Measurements from ENCODE around the gene ZNF217.
"Not testable (repeated sequence)": the region's sequence is repeated elsewhere in the genome, so short reads cannot be mapped to it uniquely, and the experiment has no call there.

The ZNF217 gene

DNA sequence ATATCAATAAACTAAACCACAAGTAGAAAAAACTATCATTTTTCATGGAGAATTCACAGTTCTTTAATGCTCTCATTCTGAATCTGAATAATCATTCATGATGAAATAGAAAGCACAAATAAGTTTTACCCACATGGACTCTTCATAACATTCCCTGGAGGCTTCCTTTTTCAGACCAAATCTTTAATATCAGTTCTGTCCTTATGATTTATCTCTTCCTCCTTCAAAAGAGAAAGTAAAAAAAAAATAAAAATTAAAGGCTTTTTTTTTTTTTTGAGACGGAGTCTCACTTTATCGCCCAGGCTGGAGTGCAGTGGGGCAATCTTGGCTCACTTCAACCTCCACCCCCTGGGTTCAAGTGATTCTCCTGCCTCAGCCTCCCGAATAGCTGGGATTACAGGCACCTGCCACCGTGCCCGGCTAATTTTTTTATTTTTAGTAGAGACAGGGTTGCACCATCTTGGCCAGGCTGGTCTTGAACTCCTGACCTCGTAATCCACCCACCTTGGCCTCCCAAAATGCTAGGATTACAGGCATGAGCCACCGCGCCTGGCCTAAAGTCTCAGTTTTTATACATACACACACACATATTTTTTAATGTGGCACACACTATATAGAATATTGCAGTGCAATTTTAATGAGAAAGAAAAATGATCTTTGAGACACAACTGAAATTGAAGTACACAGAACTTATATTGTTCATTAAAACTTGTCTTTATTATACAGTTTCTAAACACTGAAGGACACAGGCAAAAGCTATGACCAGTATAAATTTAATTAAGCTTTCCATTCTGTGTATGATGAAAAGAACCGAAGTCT lies 31.9 kb upstream of the ZNF217 start:
- Mint-ChIP-seq H3K36me3 (ENCODE audit: low read depth) (no peaks in the 10 kb centered on the region), H3K9me3 (no peaks in the 10 kb centered on the region), H3K27me3 (no peaks in the 10 kb centered on the region), H3K27ac (no peak overlapping the region), H3K4me1 (ENCODE audit: low read depth) (peaks cover 42% of the 10 kb centered on the region), H3K4me3 (no peak overlapping the region)

DNA sequence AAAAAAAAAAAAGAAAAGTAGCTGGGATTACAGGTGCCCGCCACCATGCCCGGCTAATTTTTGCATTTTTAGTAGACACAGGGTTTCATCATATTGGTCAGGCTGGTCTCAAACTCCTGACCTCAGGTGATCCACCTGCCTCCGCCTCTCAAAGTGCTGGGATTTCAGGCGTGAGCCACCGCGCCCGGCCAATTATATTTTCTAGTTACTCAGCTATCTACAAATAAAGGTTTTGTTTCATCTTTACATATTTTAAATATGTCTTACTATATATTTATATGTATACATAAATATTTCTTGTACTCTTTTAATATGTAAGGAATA lies 31.2 kb upstream of the ZNF217 start:
- H3K9me3 Mint-ChIP-seq; H3K27ac Mint-ChIP-seq; H3K27me3 Mint-ChIP-seq; H3K4me3 Mint-ChIP-seq; H3K36me3 Mint-ChIP-seq (ENCODE audit: low read depth): not testable (repeated sequence)
- peaks cover 42% of the 10 kb centered on the region for H3K4me1 Mint-ChIP-seq (ENCODE audit: low read depth)

DNA sequence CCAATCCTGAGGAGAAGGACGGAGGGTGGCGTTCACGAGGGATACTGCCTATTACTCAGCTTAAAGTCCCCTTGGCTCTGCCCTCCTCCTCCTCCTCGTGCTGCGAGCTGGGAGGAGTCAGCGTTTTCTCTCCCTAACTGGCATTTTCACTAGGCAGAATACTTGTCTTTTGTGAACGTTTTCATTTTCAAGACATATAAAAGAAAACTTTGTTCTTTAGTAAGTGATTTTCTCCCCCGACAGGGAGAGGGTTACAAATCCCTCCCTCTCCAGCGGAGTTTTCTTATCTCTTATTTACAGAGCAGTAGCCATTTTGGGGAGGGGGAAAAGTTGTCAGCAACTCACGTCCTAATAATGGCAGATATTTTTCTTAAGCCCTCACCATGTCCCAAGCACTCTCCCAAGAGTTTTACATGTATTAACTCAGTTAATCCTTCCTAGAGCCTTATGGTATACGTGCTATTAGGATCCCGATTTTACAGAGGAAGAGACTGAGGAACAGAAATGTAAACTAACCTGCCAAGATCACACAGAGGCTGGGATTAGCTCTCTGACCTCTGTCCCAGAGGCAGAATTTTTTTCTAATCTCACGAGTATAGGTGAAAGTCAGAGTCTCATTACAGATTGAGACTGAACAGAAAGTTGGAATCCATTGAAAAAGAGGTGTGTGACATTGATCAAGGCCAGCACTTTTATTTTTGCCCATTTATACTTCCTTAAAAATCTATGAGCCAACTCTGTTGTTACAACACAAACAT lies 30.0 kb upstream of the ZNF217 start:
- Mint-ChIP-seq H3K9me3 (no peaks in the 10 kb centered on the region), H3K4me3 (peak overlapping the region; percentile 83), H3K4me1 (ENCODE audit: low read depth) (peaks cover 47% of the 10 kb centered on the region), H3K36me3 (ENCODE audit: low read depth) (no peaks in the 10 kb centered on the region), H3K27ac (peak overlapping the region; percentile 98), H3K27me3 (no peaks in the 10 kb centered on the region)

DNA sequence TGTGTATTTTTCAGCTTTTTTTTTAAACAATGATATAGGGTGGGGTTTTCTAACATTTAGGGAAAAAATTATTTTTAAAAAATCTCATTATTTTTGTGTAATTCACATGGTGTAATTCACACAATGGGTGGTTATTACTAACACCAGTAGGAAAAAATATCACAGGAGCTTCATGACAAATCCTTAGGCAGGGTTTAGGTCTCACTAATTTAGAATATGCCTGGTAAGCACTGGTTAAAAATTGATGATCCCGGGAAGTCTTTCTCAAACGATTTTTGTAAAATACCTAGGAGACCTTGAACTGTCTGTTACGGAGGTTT lies 29.5 kb upstream of the ZNF217 start:
- Mint-ChIP-seq H3K36me3 (ENCODE audit: low read depth) (no peaks in the 10 kb centered on the region), H3K27ac (peak overlapping the region; percentile 98), H3K4me1 (ENCODE audit: low read depth) (peaks cover 47% of the 10 kb centered on the region), H3K27me3 (no peaks in the 10 kb centered on the region), H3K4me3 (peak overlapping the region; percentile 83), H3K9me3 (no peaks in the 10 kb centered on the region)

DNA sequence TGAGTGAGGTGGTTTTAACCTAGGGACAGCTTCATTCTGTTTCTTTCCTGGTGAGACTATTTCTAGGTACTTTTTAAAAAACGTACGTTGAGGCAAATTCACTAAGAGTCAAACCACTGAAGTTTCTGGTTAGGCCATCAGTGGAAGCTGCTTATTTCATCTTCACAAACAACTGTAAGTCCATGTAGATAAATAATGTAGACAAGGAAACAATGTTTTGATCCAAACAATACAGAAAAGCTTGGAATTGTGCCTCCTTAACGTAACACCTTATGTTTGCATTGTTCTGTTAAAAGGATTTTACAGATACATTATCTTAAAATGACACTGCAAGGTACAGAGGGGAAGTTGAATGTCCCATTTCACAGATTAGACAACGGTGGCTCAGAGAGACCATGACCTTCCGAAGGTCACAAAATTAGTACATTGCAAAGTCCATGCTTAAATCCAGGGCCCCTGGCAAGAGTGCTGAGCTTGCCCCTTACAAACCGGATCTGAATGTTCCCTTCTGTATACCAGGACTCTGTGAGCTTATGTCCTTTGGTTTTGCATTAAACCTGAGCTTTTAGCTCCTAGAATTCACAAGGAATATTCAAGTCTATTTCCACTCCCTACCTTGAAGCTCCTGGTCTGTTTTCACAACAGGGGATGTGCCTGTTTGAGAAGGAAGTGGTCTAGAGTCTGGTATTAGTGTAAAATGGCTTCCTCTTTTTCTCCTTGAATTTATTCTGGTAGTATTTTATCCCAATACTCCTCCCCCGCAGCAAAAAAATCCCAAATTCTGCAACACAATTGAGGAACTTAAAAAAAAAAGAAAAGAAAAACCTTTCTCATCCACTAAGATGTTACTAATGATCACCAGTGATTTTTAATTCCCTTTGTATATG lies 28.9 kb upstream of the ZNF217 start:
- Mint-ChIP-seq H3K4me1 (ENCODE audit: low read depth) (peaks cover 45% of the 10 kb centered on the region), H3K27me3 (no peaks in the 10 kb centered on the region), H3K36me3 (ENCODE audit: low read depth) (no peaks in the 10 kb centered on the region), H3K9me3 (no peaks in the 10 kb centered on the region), H3K4me3 (peak overlapping the region; percentile 83), H3K27ac (peak overlapping the region; percentile 98)

DNA sequence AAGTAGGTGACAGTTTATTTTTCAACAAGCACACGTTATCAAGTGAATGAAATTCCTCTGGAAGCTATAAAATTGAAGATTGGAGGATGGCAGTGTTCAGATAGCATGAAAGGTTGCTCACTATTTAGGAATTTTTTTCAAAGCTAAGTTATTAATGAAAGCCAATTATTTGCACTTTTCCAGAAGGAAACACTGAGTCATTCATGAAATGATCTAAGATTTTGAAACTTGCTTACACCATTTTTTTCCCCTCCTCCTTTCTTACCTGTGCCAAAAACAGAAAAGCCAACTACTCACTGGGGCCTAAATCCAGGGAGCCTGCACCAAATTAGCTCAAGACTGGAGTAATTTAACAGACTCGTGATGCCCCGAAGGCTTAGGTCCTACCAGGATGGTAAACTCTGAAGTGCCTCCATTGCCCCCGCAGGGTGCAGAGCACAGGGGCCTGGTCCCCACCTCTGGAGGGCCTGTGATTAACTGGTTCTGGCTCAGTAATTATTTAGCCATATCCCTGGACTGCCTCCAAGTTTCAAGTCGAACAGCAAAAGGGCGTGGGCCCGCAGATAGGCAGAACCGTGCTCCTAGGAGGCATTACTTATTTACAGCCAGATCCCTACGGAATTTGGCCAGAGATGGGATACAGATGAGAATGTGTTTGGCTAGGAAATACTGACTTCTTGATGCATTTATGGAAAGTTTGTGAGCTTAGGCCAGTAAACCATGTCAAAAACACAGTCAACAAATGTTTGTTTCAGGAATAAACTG lies 28.0 kb upstream of the ZNF217 start:
- H3K27ac Mint-ChIP-seq: peak overlapping the region; percentile 98
- H3K4me1 Mint-ChIP-seq (ENCODE audit: low read depth): peaks cover 43% of the 10 kb centered on the region
- H3K27me3 Mint-ChIP-seq: no peaks in the 10 kb centered on the region
- H3K36me3 Mint-ChIP-seq (ENCODE audit: low read depth): no peaks in the 10 kb centered on the region
- no peaks in the 10 kb centered on the region for H3K9me3 Mint-ChIP-seq
- H3K4me3 Mint-ChIP-seq: no peak overlapping the region

DNA sequence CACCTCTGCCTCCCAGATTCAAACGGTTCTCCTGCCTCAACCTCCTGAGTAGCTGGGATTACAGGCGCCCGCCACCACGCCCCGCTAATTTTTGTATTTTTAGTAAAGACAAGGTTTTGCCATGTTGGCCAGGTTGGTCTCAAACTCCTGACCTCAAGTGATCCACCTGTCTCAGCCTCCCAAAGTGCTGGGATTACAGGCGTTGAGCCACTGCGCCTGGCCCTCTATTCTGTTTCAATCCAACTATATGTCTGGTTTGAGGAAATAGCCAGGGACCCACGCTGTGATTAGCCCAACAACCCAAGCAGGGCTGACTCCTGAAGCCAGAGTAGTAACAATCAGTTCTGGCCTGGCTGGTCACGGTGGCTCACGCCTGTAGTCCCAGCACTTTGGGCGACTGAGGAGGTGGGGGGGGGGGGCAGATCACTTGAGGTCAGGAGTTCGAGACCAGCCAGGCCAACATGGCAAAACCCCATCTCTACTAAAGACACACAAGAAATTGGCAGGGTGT lies 24.9 kb upstream of the ZNF217 start:
- not testable (repeated sequence) for H3K27me3 Mint-ChIP-seq; H3K27ac Mint-ChIP-seq; H3K4me3 Mint-ChIP-seq; H3K36me3 Mint-ChIP-seq (ENCODE audit: low read depth); H3K9me3 Mint-ChIP-seq
- H3K4me1 Mint-ChIP-seq (ENCODE audit: low read depth): peaks cover 36% of the 10 kb centered on the region

DNA sequence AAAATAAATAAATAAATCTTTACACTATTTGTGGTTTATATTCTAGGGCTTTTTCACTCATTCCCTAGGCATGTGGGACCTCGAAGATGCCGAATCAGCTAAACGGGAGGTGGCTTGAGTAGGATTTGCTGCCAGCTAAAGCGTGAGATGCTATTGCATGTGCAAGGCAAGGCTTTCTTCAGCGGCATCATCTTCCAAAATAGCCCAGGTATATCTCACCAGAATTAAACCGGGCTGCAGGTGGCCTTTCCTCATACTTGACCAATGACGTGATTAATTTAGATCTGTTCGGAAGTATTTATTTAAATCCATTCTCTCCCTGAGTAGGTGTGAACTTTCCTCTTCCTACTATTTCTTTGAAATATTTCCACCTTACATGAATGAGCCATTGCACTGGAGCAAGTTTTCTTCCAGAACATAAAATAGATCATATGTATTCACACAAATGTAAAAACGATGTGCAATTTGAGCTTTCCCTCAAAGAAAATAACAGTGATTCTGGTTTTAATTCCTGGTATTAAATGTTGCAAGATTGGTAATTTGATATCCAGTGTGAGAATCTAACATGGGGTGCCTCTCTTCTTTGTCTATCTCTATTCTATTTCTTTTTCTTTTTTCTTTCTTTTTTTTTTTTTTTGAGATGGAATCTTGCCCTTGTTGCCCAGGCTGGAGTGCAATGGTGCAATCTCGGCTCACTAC lies 24.3 kb upstream of the ZNF217 start:
- H3K4me1 Mint-ChIP-seq (ENCODE audit: low read depth): peaks cover 32% of the 10 kb centered on the region

DNA sequence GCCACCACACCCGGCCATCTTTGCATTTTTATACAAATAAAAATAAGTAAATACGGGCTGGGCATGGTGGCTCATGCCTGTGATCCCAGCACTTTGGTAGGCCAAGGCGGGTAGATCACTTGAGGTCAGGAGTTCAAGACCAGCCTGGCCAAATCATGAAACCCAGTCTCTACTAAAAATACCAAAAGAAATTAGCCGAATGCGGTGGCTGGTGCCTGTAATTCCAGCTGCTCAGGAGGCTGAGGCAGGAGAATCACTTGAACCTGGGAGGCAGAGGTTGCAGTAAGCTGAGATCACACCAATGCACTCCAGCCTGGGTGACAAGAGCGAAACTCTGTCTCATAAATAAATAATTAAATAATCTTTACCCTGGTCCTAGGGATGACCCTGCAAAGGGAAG lies 22.9 kb upstream of the ZNF217 start:
- not testable (repeated sequence) for H3K4me3 Mint-ChIP-seq; H3K36me3 Mint-ChIP-seq (ENCODE audit: low read depth); H3K27me3 Mint-ChIP-seq; H3K27ac Mint-ChIP-seq; H3K9me3 Mint-ChIP-seq
- peaks cover 22% of the 10 kb centered on the region for H3K4me1 Mint-ChIP-seq (ENCODE audit: low read depth)

More for the DNA sequence above, 24.3 kb upstream of the ZNF217 start:
- Mint-ChIP-seq H3K9me3 (no peaks in the 10 kb centered on the region), H3K27me3 (no peaks in the 10 kb centered on the region), H3K4me3 (no peak overlapping the region), H3K27ac (no peak overlapping the region), H3K36me3 (ENCODE audit: low read depth) (no peaks in the 10 kb centered on the region)

DNA sequence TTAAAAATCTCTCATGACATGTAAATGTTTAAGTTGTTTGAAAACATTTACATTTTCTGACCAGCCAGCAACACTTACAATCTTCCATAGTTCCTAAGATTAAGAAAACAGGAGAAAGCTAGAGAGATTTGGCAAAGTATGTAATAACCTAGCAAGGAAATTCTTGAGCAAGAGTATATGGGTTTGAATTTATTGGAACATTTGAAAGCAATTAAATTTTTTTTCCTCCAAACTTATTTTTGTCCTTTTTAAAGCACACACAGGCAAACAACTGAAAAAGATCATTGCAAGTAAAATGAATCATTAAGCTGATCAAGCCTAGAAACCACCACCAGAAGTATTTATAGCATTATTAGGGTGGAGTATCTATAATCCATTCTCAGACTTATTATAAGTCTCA lies 20.1 kb upstream of the ZNF217 start:
- no peak overlapping the region for H3K4me3 Mint-ChIP-seq
- peaks cover 32% of the 10 kb centered on the region for H3K4me1 Mint-ChIP-seq (ENCODE audit: low read depth)
- no peaks in the 10 kb centered on the region for H3K27me3 Mint-ChIP-seq
- H3K27ac Mint-ChIP-seq: peak overlapping the region; percentile 26
- peaks cover 5% of the 10 kb centered on the region for H3K36me3 Mint-ChIP-seq (ENCODE audit: low read depth)
- H3K9me3 Mint-ChIP-seq: no peaks in the 10 kb centered on the region

DNA sequence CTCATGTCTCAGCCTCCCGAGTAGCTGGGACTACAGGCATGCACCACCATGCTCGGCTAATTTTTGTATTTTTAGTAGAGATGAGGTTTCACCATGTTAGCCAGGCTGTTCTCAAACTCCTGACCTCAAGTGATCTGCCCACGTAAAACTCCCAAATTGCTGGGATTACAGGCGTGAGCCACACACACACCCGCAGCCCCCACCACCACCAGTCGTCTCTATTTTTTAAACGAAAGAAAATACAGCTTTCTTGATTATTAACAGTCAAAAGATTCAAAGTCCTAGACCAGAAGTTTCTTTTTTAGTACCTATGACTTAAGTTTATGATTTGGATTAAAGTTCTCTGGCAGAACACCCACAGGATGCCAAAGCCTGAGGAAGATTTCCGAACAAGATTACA lies 18.6 kb upstream of the ZNF217 start:
- H3K27ac Mint-ChIP-seq; H3K9me3 Mint-ChIP-seq; H3K4me3 Mint-ChIP-seq; H3K27me3 Mint-ChIP-seq; H3K36me3 Mint-ChIP-seq (ENCODE audit: low read depth): not testable (repeated sequence)
- H3K4me1 Mint-ChIP-seq (ENCODE audit: low read depth): peaks cover 41% of the 10 kb centered on the region

DNA sequence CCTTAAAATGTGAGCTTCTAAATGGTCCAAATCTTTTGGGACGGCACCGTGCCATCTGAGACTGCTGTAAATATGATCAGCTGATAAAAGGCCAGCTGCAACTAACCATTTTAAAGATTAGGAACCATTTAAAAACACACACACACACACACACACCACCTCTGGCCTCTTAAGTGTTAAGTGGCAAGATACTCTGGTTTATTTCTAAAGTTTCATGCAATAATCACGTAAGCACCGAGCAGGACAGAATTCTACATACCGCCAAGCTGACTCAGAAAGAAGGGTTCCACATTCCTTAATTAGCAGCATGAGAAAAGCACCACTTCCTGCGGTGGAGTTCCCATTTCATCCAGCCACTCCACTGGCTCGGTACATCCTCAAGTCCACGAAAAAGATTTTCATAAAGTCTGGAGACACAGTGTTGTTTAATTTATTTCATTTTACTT lies 17.8 kb upstream of the ZNF217 start:
- Mint-ChIP-seq H3K36me3 (ENCODE audit: low read depth) (peaks cover 6% of the 10 kb centered on the region), H3K27me3 (no peaks in the 10 kb centered on the region), H3K4me1 (ENCODE audit: low read depth) (peaks cover 41% of the 10 kb centered on the region), H3K27ac (peak overlapping the region; percentile 40), H3K9me3 (no peaks in the 10 kb centered on the region), H3K4me3 (no peak overlapping the region)

DNA sequence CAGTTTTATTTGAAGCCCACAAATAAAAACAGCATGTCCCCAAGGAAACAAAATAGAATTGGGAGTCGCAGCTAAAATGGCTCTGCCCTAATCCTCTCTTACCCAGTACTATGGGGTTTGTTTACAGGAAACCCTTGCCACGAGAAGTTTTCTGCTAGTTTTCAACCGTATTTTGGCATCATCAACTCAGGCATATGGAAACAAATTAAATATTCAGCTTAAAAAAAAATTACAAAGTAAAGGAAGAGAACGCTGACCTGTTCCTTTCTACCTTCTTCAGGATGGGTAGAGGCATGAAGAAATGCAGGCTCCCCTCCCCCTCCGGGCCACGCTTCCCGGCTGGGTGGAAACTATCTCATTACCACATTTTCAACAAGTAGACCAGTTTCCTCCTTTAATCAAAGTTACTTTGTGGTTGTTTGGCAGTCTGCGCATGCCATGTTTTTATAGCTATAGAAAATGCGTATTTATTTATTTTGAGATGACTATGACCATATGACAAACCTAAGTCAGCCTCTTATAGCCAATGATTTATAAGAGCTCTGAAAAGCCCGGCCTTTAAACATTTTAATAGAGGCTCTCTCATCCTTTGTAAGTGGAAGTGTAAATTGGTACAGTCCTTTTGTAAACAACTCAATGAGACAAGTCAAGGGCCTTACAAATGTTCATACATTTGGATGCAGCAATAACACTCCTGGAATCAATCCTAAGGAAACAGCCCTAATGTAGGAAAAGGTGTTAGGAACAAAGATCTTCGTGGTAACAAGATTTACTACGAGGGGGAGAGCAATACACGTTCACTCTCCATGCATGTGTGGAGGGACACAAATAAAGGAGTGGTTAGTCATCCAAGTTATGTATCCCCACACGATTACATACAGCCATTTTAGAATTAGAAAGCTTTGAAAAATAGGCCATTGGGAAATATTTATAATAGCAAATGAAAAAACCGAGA lies 16.1 kb upstream of the ZNF217 start:
- no peaks in the 10 kb centered on the region for H3K27me3 Mint-ChIP-seq
- H3K36me3 Mint-ChIP-seq (ENCODE audit: low read depth): peaks cover 6% of the 10 kb centered on the region
- peak overlapping the region; percentile 87 for H3K4me3 Mint-ChIP-seq
- H3K9me3 Mint-ChIP-seq: no peaks in the 10 kb centered on the region
- H3K4me1 Mint-ChIP-seq (ENCODE audit: low read depth): peaks cover 41% of the 10 kb centered on the region
- H3K27ac Mint-ChIP-seq: peak overlapping the region; percentile 98

Data from stimulated activated naive CD8-positive, alpha-beta T cell treated with anti-CD3 and anti-CD28 coated beads, Interleukin-15, Interleukin-2, amounts not matched to agents 100 ng/mL and 50 ng/mL, for 24 hours (primary cell).